HUES48 (cell line): Measurements from ENCODE around the gene IGSF23.

ENCODE experiments used
- H3K27ac ChIP-seq: one replicate; pipeline ENCODE4 v1.7.0; 2013; ENCODE audit warnings: low read depth, low read length, inconsistent platforms
- H3K27me3 ChIP-seq: 2 replicates; pipeline ENCODE4 v1.6.1; 2013; ENCODE audit warnings: mild to moderate bottlenecking, low read length; ENCODE audit not compliant: control insufficient read depth, insufficient read depth
- H3K36me3 ChIP-seq: 2 replicates; pipeline ENCODE4 v1.6.1; 2013; ENCODE audit warnings: low read length; ENCODE audit not compliant: control insufficient read depth, insufficient read depth
- H3K4me1 ChIP-seq: 2 replicates; pipeline ENCODE4 v1.6.1; 2013; ENCODE audit warnings: mild to moderate bottlenecking, low read length; ENCODE audit not compliant: control insufficient read depth, insufficient read depth
- H3K4me3 ChIP-seq: 2 replicates; pipeline ENCODE4 v1.5.1; 2013; ENCODE audit warnings: mild to moderate bottlenecking, low read depth, low read length
- H3K9ac ChIP-seq: 2 replicates; pipeline ENCODE4 v1.6.1; 2013; ENCODE audit warnings: mild to moderate bottlenecking, low read depth, low read length, moderate library complexity
- H3K9me3 ChIP-seq: 2 replicates; pipeline ENCODE4 v1.6.1; 2013; ENCODE audit warnings: low read length; ENCODE audit not compliant: control insufficient read depth, insufficient read depth

IGSF23 gene

DNA sequence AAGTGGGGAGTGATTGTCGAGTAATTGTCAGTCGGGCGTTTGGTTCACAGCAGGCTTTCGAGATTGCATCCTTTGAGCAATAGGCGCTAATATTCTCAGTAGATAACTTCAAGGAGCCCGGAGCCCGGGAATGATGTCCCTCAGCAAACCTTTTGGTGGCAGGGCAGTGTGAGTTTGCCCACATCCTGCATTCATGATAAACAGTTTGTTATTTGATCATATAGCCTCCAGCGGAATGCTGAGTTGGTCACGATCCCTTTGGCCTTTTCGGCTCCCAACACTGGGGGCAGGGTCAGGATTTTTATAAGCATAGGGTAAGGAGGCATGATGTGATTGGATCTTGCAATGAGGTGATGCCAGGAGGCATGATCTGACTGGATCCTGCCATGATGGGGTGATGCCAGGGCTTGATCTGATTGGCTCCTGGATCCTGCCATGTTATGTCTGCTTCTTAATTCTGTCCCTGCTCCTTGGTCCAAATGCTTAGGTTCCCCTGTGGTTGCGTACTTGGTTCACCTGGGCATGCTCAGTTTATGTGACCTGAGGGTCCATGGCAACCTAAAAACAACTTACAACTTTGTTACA, 38.2 kb upstream of the IGSF23 start:
- Histone ChIP-seq H3K4me1 (no peaks in the 10 kb centered on the region), H3K4me3 (no peak overlapping the region), H3K9ac (no peak overlapping the region), H3K36me3 (no peaks in the 10 kb centered on the region), H3K27me3 (no peaks in the 10 kb centered on the region), H3K9me3 (no peaks in the 10 kb centered on the region), H3K27ac (no peak overlapping the region)

DNA sequence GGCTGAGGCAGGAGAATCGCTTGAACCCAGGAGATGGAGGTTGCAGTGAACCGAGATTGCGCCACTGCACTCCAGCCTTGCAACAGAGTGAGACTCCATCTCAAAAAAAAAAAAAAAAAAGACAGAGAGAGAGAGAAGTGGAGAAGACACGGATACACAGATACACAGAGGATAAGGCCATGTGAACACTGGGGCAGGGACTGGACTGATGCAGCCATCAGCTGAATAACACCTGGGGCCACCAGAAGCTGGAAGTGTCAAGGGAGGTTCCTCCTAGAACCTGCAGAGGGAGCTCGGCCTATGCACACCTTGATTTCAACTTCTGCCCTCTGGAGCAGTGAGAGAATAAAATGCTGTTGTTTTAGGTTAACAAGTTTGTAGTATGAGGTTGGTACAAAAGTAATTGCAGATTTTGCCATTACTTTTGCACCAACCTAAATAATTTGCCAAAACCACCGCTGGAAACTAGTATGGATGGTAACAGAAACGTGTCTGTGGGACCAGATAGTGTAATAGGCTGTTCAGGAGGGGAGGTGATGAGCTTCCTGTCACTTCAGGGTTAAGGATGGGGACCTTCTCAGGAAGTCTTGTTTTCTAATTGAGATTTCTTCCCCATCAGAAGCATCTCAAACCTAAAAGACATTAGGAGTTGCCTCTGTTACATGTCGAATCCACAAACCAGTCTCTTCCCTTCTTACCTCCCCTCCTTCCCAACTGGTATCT, 36.4 kb upstream of the IGSF23 start:
- Histone ChIP-seq H3K27ac (no peak overlapping the region), H3K4me3 (no peak overlapping the region), H3K4me1 (no peaks in the 10 kb centered on the region), H3K9ac (no peak overlapping the region), H3K36me3 (no peaks in the 10 kb centered on the region), H3K27me3 (no peaks in the 10 kb centered on the region), H3K9me3 (no peaks in the 10 kb centered on the region)

DNA sequence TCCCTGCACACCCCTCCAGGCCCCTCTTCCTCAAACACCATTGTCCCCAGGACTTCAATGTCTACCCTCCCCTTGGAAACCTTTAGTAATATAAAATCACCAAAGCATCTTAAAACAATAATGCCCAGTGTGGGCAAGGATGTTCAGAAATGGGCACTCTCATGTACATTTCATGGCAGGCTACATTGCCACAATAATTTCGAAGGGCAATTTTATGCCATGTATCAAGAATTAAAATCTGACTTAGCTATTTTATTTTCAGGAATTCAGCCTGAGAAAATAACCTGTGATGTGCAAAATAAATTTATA, 35.8 kb upstream of the IGSF23 start:
- H3K27ac ChIP-seq, result no peak overlapping the region
- H3K36me3 ChIP-seq, result no peaks in the 10 kb centered on the region
- H3K27me3 ChIP-seq, result no peaks in the 10 kb centered on the region

DNA sequence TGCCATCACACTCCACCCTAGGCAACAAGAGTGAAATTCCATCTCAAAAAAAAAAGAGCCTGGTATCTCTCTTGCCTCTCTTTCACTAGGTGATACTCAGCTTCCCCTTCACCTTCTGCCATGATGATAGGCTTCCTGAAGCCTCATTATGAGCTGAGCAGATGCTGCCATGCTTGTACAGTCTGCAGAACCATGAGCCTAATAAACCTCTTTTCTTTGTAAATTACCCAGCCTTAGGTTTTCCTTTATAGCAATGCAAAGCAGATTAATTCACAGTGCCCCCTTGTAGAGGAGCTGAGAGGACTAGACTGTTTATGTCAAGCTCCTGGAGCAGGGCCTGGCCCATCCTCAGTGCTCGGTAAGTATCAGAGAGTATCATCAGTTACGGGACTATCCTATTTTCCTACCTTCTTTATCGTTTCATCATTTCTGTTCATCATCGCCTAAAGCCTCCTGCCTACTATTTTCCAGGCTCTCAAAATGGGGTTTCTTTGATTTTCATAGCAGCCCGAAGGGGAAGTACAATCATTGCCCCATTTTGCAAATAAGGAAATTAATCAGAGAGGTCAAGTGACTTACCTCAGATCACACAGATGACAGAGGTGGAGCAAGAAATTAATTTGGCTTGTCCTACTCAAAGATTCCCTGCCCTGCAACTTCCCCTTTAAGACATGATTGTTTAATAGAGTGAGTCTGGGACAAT, 33.5 kb upstream of the IGSF23 start:
- Histone ChIP-seq H3K36me3 (no peaks in the 10 kb centered on the region), H3K4me1 (no peaks in the 10 kb centered on the region), H3K27ac (no peak overlapping the region), H3K9me3 (no peaks in the 10 kb centered on the region), H3K4me3 (no peak overlapping the region), H3K27me3 (no peaks in the 10 kb centered on the region), H3K9ac (no peak overlapping the region)

More for the DNA sequence above, 35.8 kb upstream of the IGSF23 start:
- H3K9me3 ChIP-seq, result no peaks in the 10 kb centered on the region
- no peak overlapping the region for H3K4me3 ChIP-seq
- no peaks in the 10 kb centered on the region for H3K4me1 ChIP-seq
- no peak overlapping the region for H3K9ac ChIP-seq

DNA sequence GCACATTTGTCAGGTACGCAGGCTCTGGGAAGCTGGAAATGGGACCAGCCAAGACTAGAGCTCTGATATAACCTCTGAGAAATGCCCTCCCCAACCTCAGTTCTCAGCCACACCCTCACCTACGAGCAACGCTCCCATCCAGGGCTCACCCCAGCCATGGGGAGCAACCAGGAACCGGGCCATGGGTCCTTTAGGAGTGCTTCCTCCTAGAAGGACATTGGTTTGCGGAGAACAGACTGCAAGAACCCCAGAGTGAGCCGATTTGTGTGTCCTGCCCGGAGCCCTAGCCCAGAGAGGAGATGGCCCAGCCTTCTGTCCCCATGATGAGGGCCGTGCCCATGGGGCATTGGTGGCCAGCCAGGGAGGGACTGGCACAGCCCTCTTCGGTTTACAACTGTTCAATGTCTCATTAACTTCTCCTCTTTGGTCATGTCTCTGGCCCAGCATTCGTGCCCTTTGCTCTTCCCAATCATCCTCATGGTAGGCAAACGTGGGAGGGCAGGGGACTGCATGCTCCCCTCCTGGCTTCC, 32.9 kb upstream of the IGSF23 start:
- Histone ChIP-seq H3K27ac (no peak overlapping the region), H3K4me1 (no peaks in the 10 kb centered on the region), H3K36me3 (no peaks in the 10 kb centered on the region), H3K9me3 (peaks cover 5% of the 10 kb centered on the region; the same call in 1 of the 2 replicates), H3K27me3 (no peaks in the 10 kb centered on the region), H3K4me3 (no peak overlapping the region), H3K9ac (no peak overlapping the region)

DNA sequence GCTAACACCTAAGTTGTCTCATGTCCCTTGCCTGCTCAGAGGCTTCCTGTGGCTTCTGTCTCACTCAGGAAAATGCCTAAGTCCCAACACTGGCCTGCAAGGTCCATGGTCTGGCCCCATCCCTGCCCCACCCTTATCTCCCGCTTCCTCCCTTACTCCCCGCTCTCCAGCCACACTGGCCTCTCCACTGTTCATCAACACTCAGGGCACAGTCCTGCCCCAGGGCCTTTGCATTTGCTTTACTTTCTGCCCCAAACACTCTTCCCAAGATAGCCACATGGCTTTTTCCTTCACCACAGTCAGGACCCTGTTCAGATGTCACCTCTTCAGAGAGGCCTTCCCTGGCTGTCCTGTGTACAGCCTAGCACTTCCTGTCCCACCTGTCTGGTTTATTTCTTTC, 32.1 kb upstream of the IGSF23 start:
- H3K9ac ChIP-seq, result no peak overlapping the region
- no peaks in the 10 kb centered on the region for H3K36me3 ChIP-seq
- no peaks in the 10 kb centered on the region for H3K27me3 ChIP-seq
- no peak overlapping the region for H3K4me3 ChIP-seq
- H3K4me1 ChIP-seq, result no peaks in the 10 kb centered on the region
- no peak overlapping the region for H3K27ac ChIP-seq
- peaks cover 7% of the 10 kb centered on the region; the same call in 1 of the 2 replicates for H3K9me3 ChIP-seq

DNA sequence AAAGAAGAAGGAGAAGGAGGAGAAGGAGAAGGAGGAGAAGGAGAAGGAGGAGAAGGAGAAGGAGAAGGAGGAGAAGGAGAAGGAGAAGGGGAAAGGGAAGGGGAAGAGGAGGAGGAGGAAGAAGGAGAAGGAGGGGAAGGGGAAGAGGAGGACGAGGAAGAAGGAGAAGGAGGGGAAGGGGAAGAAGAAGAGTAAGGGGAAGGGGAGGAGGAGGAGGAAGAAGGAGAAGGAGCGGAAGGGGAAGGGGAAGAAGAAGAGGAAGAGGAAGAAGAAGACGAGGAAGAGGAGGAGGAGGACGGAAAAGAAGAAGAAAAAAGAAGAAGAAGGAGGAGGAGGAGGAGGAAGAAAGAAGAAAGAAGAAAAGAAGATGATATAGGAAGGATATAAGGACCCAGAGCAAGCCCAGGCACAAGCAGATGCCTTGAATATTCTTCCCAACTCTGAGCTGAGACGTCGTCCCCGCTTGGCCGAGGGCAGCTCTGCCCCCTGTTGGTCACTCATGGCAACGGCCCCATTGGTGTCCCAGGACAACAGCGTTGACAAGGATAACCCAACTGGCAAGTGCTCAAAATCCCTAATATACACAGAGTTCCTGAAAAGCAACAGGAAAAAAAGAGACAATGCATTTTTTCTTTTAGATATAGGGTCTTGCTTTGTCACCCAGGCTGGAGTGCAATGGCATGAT, 30.6 kb upstream of the IGSF23 start:
- Histone ChIP-seq H3K9me3 (peaks cover 7% of the 10 kb centered on the region; the same call in 1 of the 2 replicates), H3K27ac (no peak overlapping the region), H3K4me1 (no peaks in the 10 kb centered on the region), H3K27me3 (no peaks in the 10 kb centered on the region), H3K4me3 (no peak overlapping the region), H3K9ac (no peak overlapping the region), H3K36me3 (no peaks in the 10 kb centered on the region)

DNA sequence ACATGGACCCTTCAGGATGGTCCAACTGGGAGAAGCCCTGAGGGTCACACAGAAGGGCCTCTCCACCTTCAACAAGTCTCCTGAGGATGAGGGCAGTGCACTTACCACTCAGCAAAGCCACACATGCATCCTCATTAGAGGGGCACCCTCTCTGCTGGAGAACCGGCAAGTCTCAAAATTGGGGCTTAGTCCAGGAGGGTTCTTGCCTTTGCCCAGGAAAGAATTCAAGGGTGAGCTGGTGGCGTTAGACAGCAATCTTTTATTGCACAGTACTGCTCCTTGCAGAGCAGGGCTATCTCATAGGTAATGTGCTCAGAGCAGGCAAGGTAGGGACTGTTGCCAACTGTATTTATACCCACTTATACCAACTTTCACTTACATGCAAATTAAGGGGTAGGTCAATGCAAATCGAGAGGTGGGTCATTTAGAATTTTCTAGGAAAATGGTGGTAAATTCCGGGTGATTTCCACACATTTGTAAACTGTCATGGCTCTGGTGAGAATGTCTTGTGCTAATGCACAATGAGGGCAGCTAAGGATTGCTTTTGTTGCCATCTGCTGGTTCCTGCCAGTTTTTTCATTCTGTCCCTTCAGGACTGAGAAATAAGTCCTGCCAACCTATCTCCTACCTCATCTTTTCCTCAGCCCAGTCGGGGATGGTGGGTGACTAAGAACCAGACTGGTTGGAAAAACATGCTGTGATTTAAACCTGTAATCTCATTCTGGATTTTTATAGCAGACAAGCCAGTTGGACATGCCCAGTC, 27.8 kb upstream of the IGSF23 start:
- Histone ChIP-seq H3K27ac (no peak overlapping the region), H3K36me3 (no peaks in the 10 kb centered on the region), H3K9ac (no peak overlapping the region), H3K4me3 (no peak overlapping the region), H3K27me3 (no peaks in the 10 kb centered on the region), H3K9me3 (peaks cover 7% of the 10 kb centered on the region; the same call in 1 of the 2 replicates), H3K4me1 (no peaks in the 10 kb centered on the region)

DNA sequence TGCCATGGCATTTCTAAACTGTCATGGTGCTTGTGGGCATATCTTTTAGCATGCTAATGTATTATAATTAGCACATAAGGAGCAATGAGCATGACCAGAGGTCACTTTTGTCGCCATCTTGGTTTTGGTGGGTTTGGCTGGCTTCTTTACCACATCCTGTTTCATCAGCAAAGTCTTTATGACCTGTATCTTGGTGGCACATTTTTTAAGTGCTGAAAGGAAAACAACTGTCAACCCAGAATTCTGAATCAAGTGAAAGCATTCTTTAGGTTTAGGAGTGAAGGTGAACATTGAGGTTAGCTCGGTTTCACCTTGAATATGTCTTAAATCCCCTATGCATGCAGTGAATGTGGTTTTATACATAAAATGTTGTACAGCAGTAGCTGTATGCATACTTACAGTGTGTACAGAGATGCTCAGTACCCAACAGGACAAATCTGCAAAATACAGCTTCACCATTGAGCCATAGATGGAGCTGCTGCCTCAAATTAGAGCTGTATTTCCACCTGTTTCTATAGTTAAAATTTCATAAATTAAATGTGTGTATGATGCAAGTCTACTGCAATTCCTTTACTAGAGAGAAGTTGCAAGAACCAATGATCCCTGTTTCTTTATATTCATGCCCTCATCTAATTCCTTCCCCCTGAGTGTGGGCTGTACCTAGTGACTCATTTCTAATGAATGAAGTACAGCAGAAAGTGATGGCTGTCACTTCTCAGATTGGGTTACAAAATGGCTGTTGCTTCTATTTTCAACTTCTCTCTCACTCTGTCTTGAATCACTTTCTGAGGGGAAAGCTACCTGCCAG, 25.2 kb upstream of the IGSF23 start:
- H3K27me3 ChIP-seq, result no peaks in the 10 kb centered on the region
- no peak overlapping the region for H3K4me3 ChIP-seq
- H3K27ac ChIP-seq, result no peak overlapping the region
- H3K4me1 ChIP-seq, result no peaks in the 10 kb centered on the region
- H3K9ac ChIP-seq, result no peak overlapping the region
- peaks cover 7% of the 10 kb centered on the region; the same call in 1 of the 2 replicates for H3K9me3 ChIP-seq
- no peaks in the 10 kb centered on the region for H3K36me3 ChIP-seq

DNA sequence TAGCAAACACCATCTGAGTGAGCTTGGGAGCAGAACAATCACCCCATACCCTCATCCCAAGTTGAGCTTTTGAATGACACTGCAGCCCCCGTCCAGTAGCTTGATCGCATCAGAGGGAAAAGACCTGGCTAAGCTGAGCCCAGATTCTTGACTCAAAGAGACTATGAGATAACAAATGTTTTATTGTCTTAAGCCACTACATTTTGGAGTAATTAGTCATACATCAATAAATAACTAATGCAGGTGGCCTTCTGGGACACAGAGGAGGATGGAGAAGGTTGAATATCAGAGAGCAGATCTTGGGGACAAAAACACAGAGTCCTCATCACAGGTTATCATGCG, 24.6 kb upstream of the IGSF23 start:
- H3K4me1 ChIP-seq, result peaks cover 3% of the 10 kb centered on the region; the same call in 1 of the 2 replicates
- H3K9ac ChIP-seq, result no peak overlapping the region
- H3K27ac ChIP-seq, result no peak overlapping the region
- no peaks in the 10 kb centered on the region for H3K36me3 ChIP-seq
- H3K4me3 ChIP-seq, result no peak overlapping the region
- H3K27me3 ChIP-seq, result no peaks in the 10 kb centered on the region
- H3K9me3 ChIP-seq, result peaks cover 7% of the 10 kb centered on the region; the same call in 1 of the 2 replicates
